HCT116 (cell line): ENCODE results near the gene KLHDC4.

Source experiments
- ATF3 ChIP-seq: IDR thresholded peaks from 2 replicates; pipeline ENCODE4 v1.6.1; 2012
- CTCF ChIP-seq, 3 experiments: fragments of 200-600 bp in 1 of 3; sonication (generic) in 1 of 3; IDR thresholded peaks in 2 of 3; conservative IDR thresholded peaks in 1 of 3; 2 replicates each; pipeline ENCODE4 v1.5.1; 2012 to 2017; ENCODE audit warnings: low read depth in 2 of 3, low read length in 2 of 3, antibody characterized with exemption in 1 of 3, borderline replicate concordance in 1 of 3, control low read depth in 1 of 3, mild to moderate bottlenecking in 1 of 3, mixed read lengths in 1 of 3, mixed run types in 1 of 3, moderate library complexity in 1 of 3; ENCODE audit not compliant: insufficient read depth in 1 of 3
- ELF1 ChIP-seq: IDR thresholded peaks from 2 replicates; pipeline ENCODE4 v1.6.1; 2012; ENCODE audit warnings: low read depth, borderline replicate concordance
- EZH2 ChIP-seq: fragments of 200-600 bp; sonication (generic); IDR thresholded peaks from 2 replicates; pipeline ENCODE4 v1.6.1; 2017; ENCODE audit warnings: antibody characterized with exemption, mixed run types
- EZH2phosphoT487 ChIP-seq: fragments of 200-600 bp; IDR thresholded peaks from 2 replicates; pipeline ENCODE4 v1.6.1; 2018; ENCODE audit warnings: antibody characterized with exemption, borderline replicate concordance
- POLR2A ChIP-seq: IDR thresholded peaks from 2 replicates; pipeline ENCODE4 v1.7.0; 2011; ENCODE audit warnings: borderline replicate concordance; ENCODE audit not compliant: insufficient read depth, insufficient read length; ENCODE audit errors: extremely low read depth
- RAD21 ChIP-seq: IDR thresholded peaks from 2 replicates; pipeline ENCODE4 v1.6.1; 2012; ENCODE audit warnings: low read depth, mild to moderate bottlenecking
- REST ChIP-seq: IDR thresholded peaks from 2 replicates; pipeline ENCODE4 v1.6.1; 2012; ENCODE audit warnings: low read depth
- SRF ChIP-seq: IDR thresholded peaks from 2 replicates; pipeline ENCODE4 v1.6.1; 2012; ENCODE audit warnings: low read depth
- TCF7L2 ChIP-seq: IDR thresholded peaks from 2 replicates; pipeline ENCODE4 v1.7.0; 2011; ENCODE audit warnings: borderline replicate concordance, inconsistent platforms; ENCODE audit not compliant: insufficient read depth, insufficient read length; ENCODE audit errors: extremely low read depth
- ZBTB33 ChIP-seq: IDR thresholded peaks from 2 replicates; pipeline ENCODE4 v1.6.1; 2011; ENCODE audit warnings: mild to moderate bottlenecking, low read length, moderate library complexity; ENCODE audit not compliant: insufficient replicate concordance; ENCODE audit errors: extremely low read depth
- ZNF274 ChIP-seq: fragments of 200-500 bp; sonication (Bioruptor generic); IDR thresholded peaks from 2 replicates; pipeline ENCODE4 v1.6.1; 2014; ENCODE audit warnings: mild to moderate bottlenecking, low read depth, low read length, inconsistent platforms

GRCh38 chr16:87742781-87743490, 22.9 kb downstream of the KLHDC4 start:
- TF ChIP-seq EZH2 (no peak), POLR2A (no peak), CTCF (IDR thresholded peaks at IDR 0.05 in 2 of 3, conservative IDR thresholded peaks at IDR 0.05 in 1 of 3; ENCODE audit: borderline replicate concordance in 1 of 3, insufficient read depth in 1 of 3, low read depth in 2 of 3, low read length in 2 of 3) (no peak), SRF (no peak), RAD21 (no peak), TCF7L2 (no peak), ELF1 (no peak), EZH2phosphoT487 (no peak), ZBTB33 (no peak), REST (no peak), ATF3 (no peak), ZNF274 (no peak)
